HepG2 (cell line): ENCODE data around the gene SYCP2L. TPM values are rescaled to one million over a fixed set of nuclear protein-coding genes. Genes with fewer than 3 reads are reported as not detected.

Source experiments
- ARHGAP35 ChIP-seq: sonication (generic); formaldehyde crosslinking; IDR thresholded peaks from 2 replicates; pipeline ENCODE4 v1.9.0; 2022; ENCODE audit warnings: mild to moderate bottlenecking, inconsistent platforms, moderate library complexity, missing genetic modification reagents, borderline replicate concordance
- CREM ChIP-seq, 2 experiments: sonication (generic) in 1 of 2; formaldehyde crosslinking in 1 of 2; IDR thresholded peaks; 2 replicates each; pipeline versions ENCODE4 v1.4.0 to v1.6.1; 2016 to 2020; ENCODE audit warnings: antibody characterized with exemption in 1 of 2, mild to moderate bottlenecking in 1 of 2, missing genetic modification reagents in 1 of 2
- ELF4 ChIP-seq: sonication (generic); formaldehyde crosslinking; IDR thresholded peaks from 2 replicates; pipeline ENCODE4 v1.5.0; 2020; ENCODE audit warnings: missing genetic modification reagents, mild to moderate bottlenecking, moderate library complexity, borderline replicate concordance
- PPARG ChIP-seq: conservative IDR thresholded peaks from 2 replicates; pipeline ENCODE4 v1.6.1; 2016; ENCODE audit warnings: missing biosample characterization, missing genetic modification reagents
- SAP130 ChIP-seq: IDR thresholded peaks from 2 replicates; pipeline ENCODE4 v1.6.1; 2016; ENCODE audit warnings: low read depth
- ZFP1 ChIP-seq: IDR thresholded peaks from 2 replicates; pipeline ENCODE4 v1.6.1; 2016
- ZKSCAN1 ChIP-seq: fragments of 150-350 bp; IDR thresholded peaks from 2 replicates; pipeline ENCODE4 v1.6.1; 2014; ENCODE audit warnings: low read length
- ZNF24 ChIP-seq: fragments of 450-650 bp; IDR thresholded peaks from 2 replicates; pipeline ENCODE4 v1.6.1; 2017; ENCODE audit warnings: antibody characterized with exemption, mild to moderate bottlenecking
- ZNF331 ChIP-seq: sonication (generic); formaldehyde crosslinking; IDR thresholded peaks from 2 replicates; pipeline ENCODE4 v1.4.0; 2020; ENCODE audit warnings: missing genetic modification reagents
- ZNF501 ChIP-seq: sonication (generic); formaldehyde crosslinking; IDR thresholded peaks from 2 replicates; pipeline ENCODE4 v1.5.1; 2020; ENCODE audit warnings: mild to moderate bottlenecking, moderate library complexity, missing genetic modification reagents
- ZNF724P ChIP-seq: sonication (generic); formaldehyde crosslinking; IDR thresholded peaks from 2 replicates; pipeline ENCODE4 v1.8.0; 2022; ENCODE audit warnings: missing genetic modification reagents, borderline replicate concordance
- polyA plus RNA-seq, 8 experiments: library from polyadenylated mRNA; depleted of rRNA in 3 of 8; stranded (reverse) in 7 of 8; unstranded in 1 of 8; fragments of >200 nt; fragmentation: Illumina TruSeq in 4 of 8; extraction: Trizol in 4 of 8; gene quantifications; 2 replicates each; pipeline versions ENCODE4 v1.2.1 to v1.2.3, GENCODE V29; 2011 to 2016; ENCODE audit warnings: low read depth in 4 of 8, missing spikeins in 1 of 8, mixed read lengths in 1 of 8; ENCODE audit not compliant: insufficient read depth in 1 of 8
- total RNA-seq, 5 experiments: library from RNA; depleted of rRNA; stranded (reverse); fragments of >200 nt; fragmentation: Illumina TruSeq; extraction: Trizol; gene quantifications; 2 replicates each; pipeline ENCODE4 v1.2.3, GENCODE V29; 2016; ENCODE audit warnings: low read depth in 1 of 5
- TF ChIP-seq, protein P1 (sequence below): sonication (generic); formaldehyde crosslinking; IDR thresholded peaks from 2 replicates; pipeline ENCODE4 v1.4.0; 2020; ENCODE audit warnings: low read depth, missing genetic modification reagents
- TF ChIP-seq, protein P2 (sequence below): IDR thresholded peaks from 2 replicates; pipeline ENCODE4 v1.6.1; 2016; ENCODE audit warnings: missing compliant biosample characterization, missing genetic modification reagents, borderline replicate concordance
- TF ChIP-seq, protein P3 (sequence below): sonication (generic); formaldehyde crosslinking; IDR thresholded peaks from 2 replicates; pipeline ENCODE4 v1.4.0; 2020; ENCODE audit warnings: mild to moderate bottlenecking, missing genetic modification reagents

SYCP2L gene
- total and polyA plus RNA-seq, 2 of the 13 experiments (the other 11 are each of a cell fraction or from before 2014, with no cell fraction given): 0.22 to 0.54 TPM

- TF ChIP-seq, protein P1, sequence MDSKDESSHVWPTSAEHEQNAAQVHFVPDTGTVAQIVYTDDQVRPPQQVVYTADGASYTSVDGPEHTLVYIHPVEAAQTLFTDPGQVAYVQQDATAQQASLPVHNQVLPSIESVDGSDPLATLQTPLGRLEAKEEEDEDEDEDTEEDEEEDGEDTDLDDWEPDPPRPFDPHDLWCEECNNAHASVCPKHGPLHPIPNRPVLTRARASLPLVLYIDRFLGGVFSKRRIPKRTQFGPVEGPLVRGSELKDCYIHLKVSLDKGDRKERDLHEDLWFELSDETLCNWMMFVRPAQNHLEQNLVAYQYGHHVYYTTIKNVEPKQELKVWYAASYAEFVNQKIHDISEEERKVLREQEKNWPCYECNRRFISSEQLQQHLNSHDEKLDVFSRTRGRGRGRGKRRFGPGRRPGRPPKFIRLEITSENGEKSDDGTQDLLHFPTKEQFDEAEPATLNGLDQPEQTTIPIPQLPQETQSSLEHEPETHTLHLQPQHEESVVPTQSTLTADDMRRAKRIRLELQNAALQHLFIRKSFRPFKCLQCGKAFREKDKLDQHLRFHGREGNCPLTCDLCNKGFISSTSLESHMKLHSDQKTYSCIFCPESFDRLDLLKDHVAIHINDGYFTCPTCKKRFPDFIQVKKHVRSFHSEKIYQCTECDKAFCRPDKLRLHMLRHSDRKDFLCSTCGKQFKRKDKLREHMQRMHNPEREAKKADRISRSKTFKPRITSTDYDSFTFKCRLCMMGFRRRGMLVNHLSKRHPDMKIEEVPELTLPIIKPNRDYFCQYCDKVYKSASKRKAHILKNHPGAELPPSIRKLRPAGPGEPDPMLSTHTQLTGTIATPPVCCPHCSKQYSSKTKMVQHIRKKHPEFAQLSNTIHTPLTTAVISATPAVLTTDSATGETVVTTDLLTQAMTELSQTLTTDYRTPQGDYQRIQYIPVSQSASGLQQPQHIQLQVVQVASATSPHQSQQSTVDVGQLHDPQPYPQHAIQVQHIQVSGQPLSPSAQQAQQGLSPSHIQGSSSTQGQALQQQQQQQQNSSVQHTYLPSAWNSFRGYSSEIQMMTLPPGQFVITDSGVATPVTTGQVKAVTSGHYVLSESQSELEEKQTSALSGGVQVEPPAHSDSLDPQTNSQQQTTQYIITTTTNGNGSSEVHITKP: no peak
- no peak for TF ChIP-seq ZNF724P (CRISPR knock-in tag)
- TF ChIP-seq CREM (IDR thresholded peaks at IDR 0.05): peak; percentile 28; the same call in 1 of the 2 replicates
- TF ChIP-seq CREM (CRISPR knock-in tag; IDR thresholded peaks at IDR 0.05): no peak
- TF ChIP-seq PPARG (CRISPR knock-in tag): no peak; the same call in 1 of the 2 replicates
- peak; percentile 93 for TF ChIP-seq ZNF331 (CRISPR knock-in tag)
- TF ChIP-seq ZFP1 (CRISPR knock-in tag): no peak
- no peak for TF ChIP-seq ZKSCAN1
- no peak for TF ChIP-seq ARHGAP35 (CRISPR knock-in tag)
- peak; percentile 75 for TF ChIP-seq SAP130 (CRISPR knock-in tag)
- TF ChIP-seq, protein P2, sequence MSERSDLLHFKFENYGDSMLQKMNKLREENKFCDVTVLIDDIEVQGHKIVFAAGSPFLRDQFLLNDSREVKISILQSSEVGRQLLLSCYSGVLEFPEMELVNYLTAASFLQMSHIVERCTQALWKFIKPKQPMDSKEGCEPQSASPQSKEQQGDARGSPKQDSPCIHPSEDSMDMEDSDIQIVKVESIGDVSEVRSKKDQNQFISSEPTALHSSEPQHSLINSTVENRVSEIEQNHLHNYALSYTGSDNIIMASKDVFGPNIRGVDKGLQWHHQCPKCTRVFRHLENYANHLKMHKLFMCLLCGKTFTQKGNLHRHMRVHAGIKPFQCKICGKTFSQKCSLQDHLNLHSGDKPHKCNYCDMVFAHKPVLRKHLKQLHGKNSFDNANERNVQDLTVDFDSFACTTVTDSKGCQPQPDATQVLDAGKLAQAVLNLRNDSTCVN (CRISPR knock-in tag): no peak
- TF ChIP-seq, protein P3, sequence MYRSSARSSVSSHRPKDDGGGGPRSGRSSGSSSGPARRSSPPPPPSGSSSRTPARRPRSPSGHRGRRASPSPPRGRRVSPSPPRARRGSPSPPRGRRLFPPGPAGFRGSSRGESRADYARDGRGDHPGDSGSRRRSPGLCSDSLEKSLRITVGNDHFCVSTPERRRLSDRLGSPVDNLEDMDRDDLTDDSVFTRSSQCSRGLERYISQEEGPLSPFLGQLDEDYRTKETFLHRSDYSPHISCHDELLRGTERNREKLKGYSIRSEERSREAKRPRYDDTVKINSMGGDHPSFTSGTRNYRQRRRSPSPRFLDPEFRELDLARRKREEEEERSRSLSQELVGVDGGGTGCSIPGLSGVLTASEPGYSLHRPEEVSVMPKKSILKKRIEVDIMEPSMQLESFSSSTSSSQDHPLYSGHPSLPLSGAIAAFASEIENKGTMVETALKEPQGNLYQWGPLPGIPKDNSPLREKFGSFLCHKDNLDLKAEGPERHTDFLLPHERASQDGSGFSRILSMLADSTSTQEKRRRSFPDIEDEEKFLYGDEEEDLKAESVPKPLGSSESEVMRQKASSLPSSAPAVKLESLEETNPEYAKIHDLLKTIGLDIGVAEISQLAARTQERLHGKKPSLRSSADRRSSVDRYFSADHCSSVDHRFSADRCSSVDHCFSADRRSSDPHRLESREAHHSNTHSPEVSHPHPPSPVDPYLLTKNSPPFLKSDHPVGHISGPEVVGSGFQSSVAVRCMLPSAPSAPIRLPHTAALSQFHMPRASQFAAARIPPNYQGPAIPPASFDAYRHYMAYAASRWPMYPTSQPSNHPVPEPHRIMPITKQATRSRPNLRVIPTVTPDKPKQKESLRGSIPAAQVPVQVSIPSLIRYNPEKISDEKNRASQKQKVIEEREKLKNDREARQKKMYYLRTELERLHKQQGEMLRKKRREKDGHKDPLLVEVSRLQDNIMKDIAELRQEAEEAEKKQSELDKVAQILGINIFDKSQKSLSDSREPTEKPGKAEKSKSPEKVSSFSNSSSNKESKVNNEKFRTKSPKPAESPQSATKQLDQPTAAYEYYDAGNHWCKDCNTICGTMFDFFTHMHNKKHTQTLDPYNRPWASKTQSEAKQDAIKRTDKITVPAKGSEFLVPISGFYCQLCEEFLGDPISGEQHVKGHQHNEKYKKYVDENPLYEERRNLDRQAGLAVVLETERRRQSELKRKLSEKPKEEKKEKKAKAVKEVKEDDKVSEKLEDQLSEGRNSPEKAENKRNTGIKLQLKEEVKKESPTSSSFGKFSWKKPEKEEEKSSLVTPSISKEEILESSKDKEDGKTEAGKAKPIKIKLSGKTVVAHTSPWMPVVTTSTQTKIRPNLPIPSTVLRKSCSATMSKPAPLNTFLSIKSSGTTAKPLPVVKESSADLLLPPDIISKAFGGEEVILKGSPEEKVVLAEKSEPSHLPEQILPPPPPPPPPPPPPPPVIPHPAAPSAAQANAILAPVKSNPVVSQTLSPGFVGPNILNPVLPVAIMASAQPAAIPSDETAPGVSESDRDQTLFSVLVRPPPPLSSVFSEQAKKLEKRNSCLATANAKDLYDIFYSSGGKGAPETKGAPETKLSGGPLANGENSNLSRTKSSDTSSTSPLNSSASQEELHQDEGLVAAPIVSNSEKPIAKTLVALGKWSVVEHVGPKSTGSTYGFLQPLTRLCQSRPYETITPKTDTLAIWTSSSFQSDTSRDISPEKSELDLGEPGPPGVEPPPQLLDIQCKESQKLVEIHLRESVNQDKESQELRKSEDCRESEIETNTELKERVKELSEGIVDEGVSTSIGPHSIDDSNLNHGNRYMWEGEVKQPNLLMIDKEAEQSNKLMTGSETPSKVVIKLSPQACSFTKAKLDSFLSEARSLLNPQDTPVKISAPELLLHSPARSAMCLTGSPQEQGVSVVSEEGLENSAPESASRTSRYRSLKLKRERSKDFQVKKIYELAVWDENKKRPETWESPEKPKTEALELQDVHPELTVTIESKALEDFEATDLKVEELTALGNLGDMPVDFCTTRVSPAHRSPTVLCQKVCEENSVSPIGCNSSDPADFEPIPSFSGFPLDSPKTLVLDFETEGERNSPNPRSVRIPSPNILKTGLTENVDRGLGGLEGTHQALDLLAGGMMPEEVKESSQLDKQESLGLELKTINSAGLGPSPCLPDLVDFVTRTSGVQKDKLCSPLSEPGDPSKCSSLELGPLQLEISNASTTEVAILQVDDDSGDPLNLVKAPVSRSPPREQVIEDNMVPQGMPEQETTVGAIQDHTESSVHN (CRISPR knock-in tag): no peak
- TF ChIP-seq ELF4: 0 out of 2 replicates have a peak, but pooled peaks have one; percentile 4
- TF ChIP-seq ZNF24: no peak
- no peak for TF ChIP-seq ZNF501 (CRISPR knock-in tag)
Measured at GRCh38 chr6:11007715-11008608, 121.1 kb downstream of the SYCP2L start (continued).
